K562 (cell line): ENCODE data around the gene VWA1.

Source experiments
- CHD4 ChIP-seq: fragments of 200-600 bp; sonication (generic); IDR thresholded peaks from 3 replicates; pipeline ENCODE4 v1.6.1; 2012; ENCODE audit warnings: low read depth, mild to moderate bottlenecking, mixed read lengths, low read length, inconsistent platforms; ENCODE audit not compliant: insufficient read depth, insufficient replicate concordance, poor library complexity, severe bottlenecking
- MAZ ChIP-seq, 2 experiments: fragments of 450-650 bp in 1 of 2; sonication (generic) in 1 of 2; formaldehyde crosslinking; IDR thresholded peaks in 1 of 2; conservative IDR thresholded peaks in 1 of 2; 2 replicates each; pipeline versions ENCODE4 v1.4.0 to v1.5.0; 2020; ENCODE audit warnings: mild to moderate bottlenecking in 1 of 2, missing genetic modification reagents in 1 of 2
- NR2C2 ChIP-seq, 2 experiments: fragments of 200-800 bp in 1 of 2; sonication (Bioruptor generic) in 1 of 2; sonication (generic) in 1 of 2; formaldehyde crosslinking in 1 of 2; IDR thresholded peaks; 2 replicates each; pipeline versions ENCODE4 v1.6.1 to v1.8.0; 2016 to 2022; ENCODE audit warnings: mild to moderate bottlenecking in 1 of 2, missing compliant biosample characterization in 1 of 2, missing genetic modification characterization in 1 of 2, missing genetic modification reagents in 1 of 2
- PML ChIP-seq: IDR thresholded peaks from 2 replicates; pipeline ENCODE4 v1.6.1; 2012; ENCODE audit warnings: low read length, inconsistent platforms
- XRCC4 ChIP-seq: IDR thresholded peaks from one replicate; pipeline ENCODE4 v1.6.1; 2011; ENCODE audit not compliant: insufficient read depth, insufficient read length; ENCODE audit errors: extremely low read depth
- ZC3H4 ChIP-seq: sonication (generic); formaldehyde crosslinking; IDR thresholded peaks from 2 replicates; pipeline ENCODE4 v1.9.0; 2021; ENCODE audit warnings: missing genetic modification reagents, borderline replicate concordance
- ZNF121 ChIP-seq: sonication (generic); formaldehyde crosslinking; conservative IDR thresholded peaks from 2 replicates; pipeline ENCODE4 v1.8.0; 2022; ENCODE audit warnings: missing genetic modification reagents
- TF ChIP-seq, protein P1 (sequence below): sonication (generic); formaldehyde crosslinking; IDR thresholded peaks from 2 replicates; pipeline ENCODE4 v1.8.0; 2022; ENCODE audit warnings: mild to moderate bottlenecking, missing genetic modification reagents, borderline replicate concordance
- TF ChIP-seq, protein P2 (sequence below), 2 experiments: fragments of 450-650 bp in 1 of 2; sonication (generic) in 1 of 2; formaldehyde crosslinking in 1 of 2; IDR thresholded peaks; 2 replicates each; pipeline versions ENCODE4 v1.7.1 to v1.9.0; 2016 to 2022; ENCODE audit warnings: inconsistent platforms in 1 of 2, mild to moderate bottlenecking in 1 of 2, missing genetic modification reagents in 1 of 2

DNA sequence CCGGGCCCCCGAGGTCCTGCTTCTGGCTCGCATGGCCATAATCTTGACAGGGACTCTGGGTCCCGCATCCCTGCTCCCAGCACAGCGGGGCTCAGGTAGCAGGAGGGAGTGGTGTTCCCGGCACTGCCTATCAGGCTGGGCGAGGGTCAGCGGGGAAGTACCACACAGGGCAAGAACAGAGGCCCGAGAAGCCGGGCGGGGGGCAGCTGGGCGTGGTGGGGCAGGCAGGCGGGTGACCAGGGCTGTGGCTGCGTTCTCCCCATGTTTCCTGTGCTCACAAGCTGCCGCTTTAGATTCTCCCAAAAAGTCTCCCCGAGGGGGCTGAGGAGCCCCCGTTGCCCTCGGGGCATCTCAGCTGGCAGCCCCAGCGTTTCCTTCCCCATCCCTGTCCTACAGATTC, 54.4 kb downstream of the VWA1 start:
- TF ChIP-seq PML = no peak
- TF ChIP-seq, protein P1, sequence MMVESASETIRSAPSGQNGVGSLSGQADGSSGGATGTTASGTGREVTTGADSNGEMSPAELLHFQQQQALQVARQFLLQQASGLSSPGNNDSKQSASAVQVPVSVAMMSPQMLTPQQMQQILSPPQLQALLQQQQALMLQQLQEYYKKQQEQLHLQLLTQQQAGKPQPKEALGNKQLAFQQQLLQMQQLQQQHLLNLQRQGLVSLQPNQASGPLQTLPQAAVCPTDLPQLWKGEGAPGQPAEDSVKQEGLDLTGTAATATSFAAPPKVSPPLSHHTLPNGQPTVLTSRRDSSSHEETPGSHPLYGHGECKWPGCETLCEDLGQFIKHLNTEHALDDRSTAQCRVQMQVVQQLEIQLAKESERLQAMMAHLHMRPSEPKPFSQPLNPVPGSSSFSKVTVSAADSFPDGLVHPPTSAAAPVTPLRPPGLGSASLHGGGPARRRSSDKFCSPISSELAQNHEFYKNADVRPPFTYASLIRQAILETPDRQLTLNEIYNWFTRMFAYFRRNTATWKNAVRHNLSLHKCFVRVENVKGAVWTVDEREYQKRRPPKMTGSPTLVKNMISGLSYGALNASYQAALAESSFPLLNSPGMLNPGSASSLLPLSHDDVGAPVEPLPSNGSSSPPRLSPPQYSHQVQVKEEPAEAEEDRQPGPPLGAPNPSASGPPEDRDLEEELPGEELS (CRISPR knock-in tag) = no peak
- TF ChIP-seq ZNF121 (CRISPR knock-in tag) = no peak
- TF ChIP-seq, protein P2, sequence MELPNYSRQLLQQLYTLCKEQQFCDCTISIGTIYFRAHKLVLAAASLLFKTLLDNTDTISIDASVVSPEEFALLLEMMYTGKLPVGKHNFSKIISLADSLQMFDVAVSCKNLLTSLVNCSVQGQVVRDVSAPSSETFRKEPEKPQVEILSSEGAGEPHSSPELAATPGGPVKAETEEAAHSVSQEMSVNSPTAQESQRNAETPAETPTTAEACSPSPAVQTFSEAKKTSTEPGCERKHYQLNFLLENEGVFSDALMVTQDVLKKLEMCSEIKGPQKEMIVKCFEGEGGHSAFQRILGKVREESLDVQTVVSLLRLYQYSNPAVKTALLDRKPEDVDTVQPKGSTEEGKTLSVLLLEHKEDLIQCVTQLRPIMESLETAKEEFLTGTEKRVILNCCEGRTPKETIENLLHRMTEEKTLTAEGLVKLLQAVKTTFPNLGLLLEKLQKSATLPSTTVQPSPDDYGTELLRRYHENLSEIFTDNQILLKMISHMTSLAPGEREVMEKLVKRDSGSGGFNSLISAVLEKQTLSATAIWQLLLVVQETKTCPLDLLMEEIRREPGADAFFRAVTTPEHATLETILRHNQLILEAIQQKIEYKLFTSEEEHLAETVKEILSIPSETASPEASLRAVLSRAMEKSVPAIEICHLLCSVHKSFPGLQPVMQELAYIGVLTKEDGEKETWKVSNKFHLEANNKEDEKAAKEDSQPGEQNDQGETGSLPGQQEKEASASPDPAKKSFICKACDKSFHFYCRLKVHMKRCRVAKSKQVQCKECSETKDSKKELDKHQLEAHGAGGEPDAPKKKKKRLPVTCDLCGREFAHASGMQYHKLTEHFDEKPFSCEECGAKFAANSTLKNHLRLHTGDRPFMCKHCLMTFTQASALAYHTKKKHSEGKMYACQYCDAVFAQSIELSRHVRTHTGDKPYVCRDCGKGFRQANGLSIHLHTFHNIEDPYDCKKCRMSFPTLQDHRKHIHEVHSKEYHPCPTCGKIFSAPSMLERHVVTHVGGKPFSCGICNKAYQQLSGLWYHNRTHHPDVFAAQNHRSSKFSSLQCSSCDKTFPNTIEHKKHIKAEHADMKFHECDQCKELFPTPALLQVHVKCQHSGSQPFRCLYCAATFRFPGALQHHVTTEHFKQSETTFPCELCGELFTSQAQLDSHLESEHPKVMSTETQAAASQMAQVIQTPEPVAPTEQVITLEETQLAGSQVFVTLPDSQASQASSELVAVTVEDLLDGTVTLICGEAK (IDR thresholded peaks at IDR 0.05) = no peak
- TF ChIP-seq, protein P2 (CRISPR knock-in tag; IDR thresholded peaks at IDR 0.05) = no peak
- TF ChIP-seq ZC3H4 = no peak
- no peak for TF ChIP-seq XRCC4
- no peak for TF ChIP-seq NR2C2 (CRISPR knock-in tag; IDR thresholded peaks at IDR 0.05)
- TF ChIP-seq NR2C2 (tag; IDR thresholded peaks at IDR 0.05) = no peak
- TF ChIP-seq CHD4 = no peak
- no peak for TF ChIP-seq MAZ (CRISPR knock-in tag; conservative IDR thresholded peaks at IDR 0.05 in 1 of 2, IDR thresholded peaks at IDR 0.05 in 1 of 2)
